ENCODE data around the gene LIN37.

The LIN37 gene

DNA sequence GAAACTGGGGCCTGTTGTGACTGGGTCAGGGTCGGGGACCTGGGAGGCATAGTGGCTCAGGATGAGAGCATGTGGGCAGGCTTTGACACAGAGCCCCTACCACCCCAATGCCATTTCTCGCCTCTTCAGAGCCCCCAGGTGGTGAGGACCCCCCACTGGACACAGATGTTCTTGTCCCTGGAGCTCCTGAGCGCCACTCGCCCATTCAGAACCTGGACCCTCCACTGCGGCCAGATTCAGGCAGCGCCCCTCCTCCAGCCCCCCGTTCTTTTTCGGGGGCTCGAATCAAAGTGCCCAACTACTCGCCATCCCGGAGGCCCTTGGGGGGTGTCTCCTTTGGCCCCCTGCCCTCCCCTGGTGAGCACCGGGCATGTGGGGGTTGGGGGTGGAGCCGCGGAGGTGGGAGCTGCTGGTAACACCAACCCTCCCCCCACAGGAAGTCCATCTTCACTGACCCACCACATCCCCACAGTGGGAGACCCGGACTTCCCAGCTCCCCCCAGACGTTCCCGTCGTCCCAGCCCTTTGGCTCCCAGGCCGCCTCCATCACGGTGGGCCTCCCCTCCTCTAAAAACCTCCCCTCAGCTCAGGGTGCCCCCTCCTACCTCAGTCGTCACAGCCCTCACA lies 16.5 kb upstream of the LIN37 start:
- TF ChIP-seq, protein P1, sequence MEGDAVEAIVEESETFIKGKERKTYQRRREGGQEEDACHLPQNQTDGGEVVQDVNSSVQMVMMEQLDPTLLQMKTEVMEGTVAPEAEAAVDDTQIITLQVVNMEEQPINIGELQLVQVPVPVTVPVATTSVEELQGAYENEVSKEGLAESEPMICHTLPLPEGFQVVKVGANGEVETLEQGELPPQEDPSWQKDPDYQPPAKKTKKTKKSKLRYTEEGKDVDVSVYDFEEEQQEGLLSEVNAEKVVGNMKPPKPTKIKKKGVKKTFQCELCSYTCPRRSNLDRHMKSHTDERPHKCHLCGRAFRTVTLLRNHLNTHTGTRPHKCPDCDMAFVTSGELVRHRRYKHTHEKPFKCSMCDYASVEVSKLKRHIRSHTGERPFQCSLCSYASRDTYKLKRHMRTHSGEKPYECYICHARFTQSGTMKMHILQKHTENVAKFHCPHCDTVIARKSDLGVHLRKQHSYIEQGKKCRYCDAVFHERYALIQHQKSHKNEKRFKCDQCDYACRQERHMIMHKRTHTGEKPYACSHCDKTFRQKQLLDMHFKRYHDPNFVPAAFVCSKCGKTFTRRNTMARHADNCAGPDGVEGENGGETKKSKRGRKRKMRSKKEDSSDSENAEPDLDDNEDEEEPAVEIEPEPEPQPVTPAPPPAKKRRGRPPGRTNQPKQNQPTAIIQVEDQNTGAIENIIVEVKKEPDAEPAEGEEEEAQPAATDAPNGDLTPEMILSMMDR (IDR thresholded peaks at IDR 0.05; ENCODE audit: control insufficient read depth, extremely low read depth, insufficient read depth): no peak
- no peak for DNase-seq (ENCODE audit: low read depth)
- H3K4me3 ChIP-seq (ENCODE audit: low read depth, low read length): no peak overlapping the region

DNA sequence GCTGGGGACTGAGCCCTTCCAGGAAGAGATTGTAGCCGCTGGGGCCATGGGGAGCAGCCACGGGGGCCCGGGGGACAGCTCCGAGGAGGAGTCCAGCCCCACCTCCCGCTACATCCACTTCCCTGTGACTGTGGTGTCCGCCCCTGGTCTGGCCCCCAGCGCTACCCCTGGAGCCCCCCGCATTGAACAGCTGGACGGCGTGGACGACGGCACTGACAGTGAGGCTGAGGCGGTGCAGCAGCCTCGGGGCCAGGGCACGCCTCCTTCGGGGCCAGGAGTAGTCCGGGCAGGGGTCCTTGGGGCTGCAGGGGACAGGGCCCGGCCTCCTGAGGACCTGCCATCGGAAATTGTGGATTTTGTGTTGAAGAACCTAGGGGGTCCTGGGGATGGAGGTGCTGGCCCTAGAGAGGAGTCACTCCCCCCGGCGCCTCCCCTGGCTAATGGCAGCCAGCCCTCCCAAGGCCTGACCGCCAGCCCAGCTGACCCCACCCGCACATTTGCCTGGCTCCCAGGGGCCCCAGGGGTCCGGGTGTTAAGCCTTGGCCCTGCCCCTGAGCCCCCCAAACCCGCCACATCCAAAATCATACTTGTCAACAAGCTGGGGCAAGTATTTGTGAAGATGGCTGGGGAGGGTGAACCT lies 15.7 kb upstream of the LIN37 start:
- DNase-seq (ENCODE audit: low read depth): no peak
- H3K4me3 ChIP-seq (ENCODE audit: low read depth, low read length): no peak overlapping the region
- TF ChIP-seq, protein P1 (IDR thresholded peaks at IDR 0.05; ENCODE audit: control insufficient read depth, extremely low read depth, insufficient read depth): no peak

DNA sequence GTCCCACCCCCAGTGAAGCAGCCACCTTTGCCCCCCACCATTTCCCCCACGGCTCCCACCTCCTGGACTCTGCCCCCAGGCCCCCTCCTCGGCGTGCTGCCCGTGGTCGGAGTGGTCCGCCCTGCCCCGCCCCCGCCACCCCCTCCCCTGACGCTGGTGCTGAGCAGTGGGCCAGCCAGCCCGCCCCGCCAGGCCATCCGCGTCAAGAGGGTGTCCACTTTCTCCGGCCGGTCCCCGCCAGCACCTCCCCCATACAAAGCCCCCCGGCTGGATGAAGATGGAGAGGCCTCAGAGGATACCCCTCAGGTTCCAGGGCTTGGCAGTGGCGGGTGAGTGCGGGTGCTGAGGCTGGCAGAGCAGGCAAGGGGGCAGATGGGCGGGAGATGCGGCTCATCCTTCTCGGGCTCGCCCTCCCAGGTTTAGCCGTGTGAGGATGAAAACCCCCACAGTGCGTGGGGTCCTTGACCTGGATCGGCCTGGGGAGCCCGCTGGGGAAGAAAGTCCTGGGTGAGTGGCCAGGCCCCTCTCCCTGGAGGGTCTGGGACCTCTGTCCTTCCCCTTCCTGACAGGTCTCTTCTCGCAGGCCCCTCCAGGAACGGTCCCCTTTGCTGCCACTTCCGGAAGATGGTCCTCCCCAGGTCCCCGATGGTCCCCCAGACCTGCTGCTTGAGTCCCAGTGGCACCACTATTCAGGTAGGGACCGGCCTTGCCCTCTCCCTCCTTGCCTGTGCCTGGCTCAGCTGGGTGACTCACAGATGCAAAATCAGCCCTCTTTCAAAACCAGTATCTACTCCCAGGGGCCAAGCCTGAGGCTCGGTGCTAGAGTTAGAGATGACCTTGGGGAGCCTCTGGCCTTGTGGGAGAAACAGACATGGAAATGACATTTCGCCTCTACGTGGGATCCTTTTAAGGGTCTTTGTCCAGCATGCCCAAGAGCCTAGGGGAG lies 14.9 kb upstream of the LIN37 start:
- TF ChIP-seq, protein P1 (IDR thresholded peaks at IDR 0.05; ENCODE audit: control insufficient read depth, extremely low read depth, insufficient read depth): no peak
- DNase-seq (ENCODE audit: low read depth): no peak
- no peak overlapping the region for H3K4me3 ChIP-seq (ENCODE audit: low read depth, low read length)

DNA sequence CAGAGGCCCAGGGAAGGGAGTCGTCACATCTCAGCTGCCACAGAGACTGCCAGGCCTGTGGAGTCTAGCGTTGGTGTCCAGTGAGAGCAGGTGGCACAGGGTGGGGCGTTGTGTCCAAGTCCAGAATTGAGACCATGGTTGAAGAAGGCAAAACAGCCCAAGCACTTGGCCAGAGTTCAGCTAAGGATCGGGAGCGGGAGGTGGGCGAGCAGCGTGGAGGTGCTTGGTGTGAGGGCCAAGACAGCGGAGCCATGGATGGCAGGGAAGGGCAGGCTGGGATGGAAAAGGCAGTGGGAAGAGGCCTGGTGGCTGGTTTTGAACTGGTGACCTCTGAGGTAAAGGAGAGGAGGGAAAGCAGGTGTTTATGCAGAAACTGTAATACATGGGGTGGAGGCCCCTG lies 14.1 kb upstream of the LIN37 start:
- DNase-seq (ENCODE audit: low read depth): no peak
- no peak overlapping the region for H3K4me3 ChIP-seq (ENCODE audit: low read depth, low read length)
- TF ChIP-seq, protein P1 (IDR thresholded peaks at IDR 0.05; ENCODE audit: control insufficient read depth, extremely low read depth, insufficient read depth): no peak

DNA sequence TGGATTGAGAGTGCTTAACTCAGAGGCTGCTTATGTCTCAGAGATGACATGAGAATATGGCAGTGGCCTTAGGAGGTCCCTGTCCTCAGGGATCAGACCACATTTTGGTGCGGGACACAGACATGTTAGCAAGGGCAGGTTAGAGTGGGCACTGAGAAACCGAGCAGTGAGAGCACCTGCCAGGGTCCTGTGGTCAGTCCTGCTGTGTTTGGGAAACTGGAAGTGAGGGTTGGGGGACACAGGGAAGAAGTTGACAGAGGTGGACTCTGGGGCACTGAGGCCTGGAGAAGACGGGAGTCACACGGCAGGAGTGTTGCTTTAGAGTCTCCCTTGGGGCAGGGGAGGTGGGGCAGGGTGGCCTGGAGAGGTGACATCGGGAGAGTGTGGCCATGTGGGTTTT lies 13.5 kb upstream of the LIN37 start:
- DNase-seq (ENCODE audit: low read depth): no peak
- TF ChIP-seq, protein P1 (IDR thresholded peaks at IDR 0.05; ENCODE audit: control insufficient read depth, extremely low read depth, insufficient read depth): no peak
- H3K4me3 ChIP-seq (ENCODE audit: low read depth, low read length): no peak overlapping the region

DNA sequence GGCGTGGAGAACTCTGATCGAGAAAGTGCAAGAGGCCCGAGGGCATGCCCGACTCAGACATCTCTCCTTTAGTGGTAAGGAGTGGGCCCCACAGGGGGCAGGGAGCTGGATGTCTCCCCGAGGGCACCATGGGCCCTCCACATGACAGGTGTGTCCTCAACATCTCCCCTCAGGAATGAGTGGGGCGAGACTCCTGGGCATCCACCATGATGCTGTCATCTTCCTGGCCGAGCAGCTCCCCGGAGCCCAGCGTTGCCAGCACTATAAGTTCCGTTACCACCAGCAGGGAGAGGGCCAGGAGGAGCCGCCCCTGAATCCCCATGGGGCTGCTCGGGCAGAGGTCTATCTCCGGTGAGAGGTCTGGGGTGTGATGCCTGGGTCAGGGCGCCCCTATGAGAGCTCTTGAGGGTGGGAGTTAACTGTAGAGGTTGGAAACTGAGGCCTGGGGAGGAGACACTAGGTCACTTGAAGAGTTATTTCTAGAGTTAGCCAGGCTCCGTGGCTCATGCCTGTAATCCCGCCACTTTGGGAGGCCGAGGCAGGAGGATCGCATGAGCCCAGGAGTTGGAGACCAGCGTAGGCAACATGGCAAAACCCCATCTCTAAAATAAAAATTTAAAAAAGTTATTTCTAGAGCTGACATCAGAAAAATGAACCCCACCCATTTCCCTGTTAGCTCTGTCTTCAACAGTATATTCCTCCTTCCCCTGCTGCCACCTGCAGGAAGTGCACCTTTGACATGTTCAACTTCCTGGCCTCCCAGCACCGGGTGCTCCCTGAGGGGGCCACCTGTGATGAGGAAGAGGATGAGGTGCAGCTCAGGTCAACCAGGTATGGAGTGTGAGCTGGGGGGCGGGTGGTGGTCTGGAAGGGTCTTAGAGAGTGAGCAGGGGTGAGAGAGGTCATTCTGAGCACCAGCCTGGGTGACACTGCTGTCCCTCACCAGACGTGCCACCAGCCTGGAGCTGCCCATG lies 11.2 kb upstream of the LIN37 start:
- no peak overlapping the region for H3K4me3 ChIP-seq (ENCODE audit: low read depth, low read length)
- TF ChIP-seq, protein P1 (IDR thresholded peaks at IDR 0.05; ENCODE audit: control insufficient read depth, extremely low read depth, insufficient read depth): 0 out of 2 replicates have a peak, but pooled peaks have one; percentile 18
- DNase-seq (ENCODE audit: low read depth): no peak

Data from LNCaP clone FGC (cell line).